ENCODE measurements around the gene ARID2. TPM values are rescaled to one million over a fixed set of nuclear protein-coding genes. Genes with fewer than 3 reads are reported as not detected.

ARID2 gene
- total RNA-seq, 1 donor = 21.0 TPM

GRCh38 chr12:45852508-45852907 lies 123.0 kb downstream of the ARID2 start:
- Histone ChIP-seq H4K20me1 (ENCODE audit: insufficient read depth, low read length) (no peaks in the 10 kb centered on the region), H3K27me3 (ENCODE audit: insufficient read depth, low read length) (no peaks in the 10 kb centered on the region), H3K4me1 (ENCODE audit: insufficient read depth, low read length) (no peaks in the 10 kb centered on the region), H3K4me2 (ENCODE audit: insufficient read depth, low read length) (no peak overlapping the region), H2AFZ (ENCODE audit: low read length) (no peak overlapping the region), H3K9me3 (ENCODE audit: low read depth, low read length) (no peaks in the 10 kb centered on the region), H3K36me3 (ENCODE audit: insufficient read depth, low read length) (peaks cover 36% of the 10 kb centered on the region), H3K27ac (ENCODE audit: low read depth, low read length) (no peak overlapping the region), H3K4me3 (ENCODE audit: insufficient read depth, low read length) (no peak overlapping the region), H3K79me2 (ENCODE audit: insufficient read depth, low read length) (no peaks in the 10 kb centered on the region)
- TF ChIP-seq, protein P1, sequence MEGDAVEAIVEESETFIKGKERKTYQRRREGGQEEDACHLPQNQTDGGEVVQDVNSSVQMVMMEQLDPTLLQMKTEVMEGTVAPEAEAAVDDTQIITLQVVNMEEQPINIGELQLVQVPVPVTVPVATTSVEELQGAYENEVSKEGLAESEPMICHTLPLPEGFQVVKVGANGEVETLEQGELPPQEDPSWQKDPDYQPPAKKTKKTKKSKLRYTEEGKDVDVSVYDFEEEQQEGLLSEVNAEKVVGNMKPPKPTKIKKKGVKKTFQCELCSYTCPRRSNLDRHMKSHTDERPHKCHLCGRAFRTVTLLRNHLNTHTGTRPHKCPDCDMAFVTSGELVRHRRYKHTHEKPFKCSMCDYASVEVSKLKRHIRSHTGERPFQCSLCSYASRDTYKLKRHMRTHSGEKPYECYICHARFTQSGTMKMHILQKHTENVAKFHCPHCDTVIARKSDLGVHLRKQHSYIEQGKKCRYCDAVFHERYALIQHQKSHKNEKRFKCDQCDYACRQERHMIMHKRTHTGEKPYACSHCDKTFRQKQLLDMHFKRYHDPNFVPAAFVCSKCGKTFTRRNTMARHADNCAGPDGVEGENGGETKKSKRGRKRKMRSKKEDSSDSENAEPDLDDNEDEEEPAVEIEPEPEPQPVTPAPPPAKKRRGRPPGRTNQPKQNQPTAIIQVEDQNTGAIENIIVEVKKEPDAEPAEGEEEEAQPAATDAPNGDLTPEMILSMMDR (IDR thresholded peaks at IDR 0.05; ENCODE audit: extremely low read depth, low read depth, low read length) = no peak
- no peak for DNase-seq (ENCODE audit: insufficient read length, low spot score, missing footprints)

DNA sequence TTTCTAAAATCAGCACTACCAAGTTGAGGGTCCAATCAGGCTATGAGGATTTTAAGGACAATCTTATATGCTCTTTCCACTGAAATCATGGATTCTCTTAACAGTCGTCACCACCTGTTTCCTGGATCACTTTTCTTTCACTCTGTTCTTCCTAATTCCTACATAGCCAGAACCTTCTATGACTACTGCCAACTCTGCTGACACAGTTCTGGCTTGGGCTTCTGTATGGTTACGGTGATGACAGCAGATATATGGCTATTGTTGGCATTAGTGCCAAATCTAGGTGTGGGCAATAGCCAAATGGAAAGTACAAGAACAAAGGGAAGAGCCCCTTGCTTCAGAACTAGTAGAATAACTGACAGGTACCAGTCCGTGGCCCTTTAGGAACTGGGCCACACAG lies 124.0 kb downstream of the ARID2 start:
- H3K4me3 ChIP-seq (ENCODE audit: insufficient read depth, low read length) = no peak overlapping the region
- no peaks in the 10 kb centered on the region for H3K9me3 ChIP-seq (ENCODE audit: low read depth, low read length)
- no peak for DNase-seq (ENCODE audit: insufficient read length, low spot score, missing footprints)
- no peak overlapping the region for H2AFZ ChIP-seq (ENCODE audit: low read length)
- H3K4me2 ChIP-seq (ENCODE audit: insufficient read depth, low read length) = no peak overlapping the region
- H3K27ac ChIP-seq (ENCODE audit: low read depth, low read length) = no peak overlapping the region
- no peaks in the 10 kb centered on the region for H4K20me1 ChIP-seq (ENCODE audit: insufficient read depth, low read length)
- H3K27me3 ChIP-seq (ENCODE audit: insufficient read depth, low read length) = no peaks in the 10 kb centered on the region
- TF ChIP-seq, protein P1 (IDR thresholded peaks at IDR 0.05; ENCODE audit: extremely low read depth, low read depth, low read length) = no peak
- peaks cover 36% of the 10 kb centered on the region for H3K36me3 ChIP-seq (ENCODE audit: insufficient read depth, low read length)
- no peaks in the 10 kb centered on the region for H3K4me1 ChIP-seq (ENCODE audit: insufficient read depth, low read length)
- H3K79me2 ChIP-seq (ENCODE audit: insufficient read depth, low read length) = no peaks in the 10 kb centered on the region

- no peaks in the 10 kb centered on the region for H4K20me1 ChIP-seq (ENCODE audit: insufficient read depth, low read length)
- H3K27ac ChIP-seq (ENCODE audit: low read depth, low read length) = no peak overlapping the region
- no peak overlapping the region for H3K4me2 ChIP-seq (ENCODE audit: insufficient read depth, low read length)
- H3K36me3 ChIP-seq (ENCODE audit: insufficient read depth, low read length) = peaks cover 5% of the 10 kb centered on the region
- TF ChIP-seq, protein P1 (IDR thresholded peaks at IDR 0.05; ENCODE audit: extremely low read depth, low read depth, low read length) = no peak
- DNase-seq (ENCODE audit: insufficient read length, low spot score, missing footprints) = no peak
- H3K9me3 ChIP-seq (ENCODE audit: low read depth, low read length) = no peaks in the 10 kb centered on the region
- H3K79me2 ChIP-seq (ENCODE audit: insufficient read depth, low read length) = no peaks in the 10 kb centered on the region
- no peaks in the 10 kb centered on the region for H3K4me1 ChIP-seq (ENCODE audit: insufficient read depth, low read length)
- H3K27me3 ChIP-seq (ENCODE audit: insufficient read depth, low read length) = no peaks in the 10 kb centered on the region
- H2AFZ ChIP-seq (ENCODE audit: low read length) = no peak overlapping the region
- no peak overlapping the region for H3K4me3 ChIP-seq (ENCODE audit: insufficient read depth, low read length)
Measured at GRCh38 chr12:45863332-45863731, 133.8 kb downstream of the ARID2 start.

DNA sequence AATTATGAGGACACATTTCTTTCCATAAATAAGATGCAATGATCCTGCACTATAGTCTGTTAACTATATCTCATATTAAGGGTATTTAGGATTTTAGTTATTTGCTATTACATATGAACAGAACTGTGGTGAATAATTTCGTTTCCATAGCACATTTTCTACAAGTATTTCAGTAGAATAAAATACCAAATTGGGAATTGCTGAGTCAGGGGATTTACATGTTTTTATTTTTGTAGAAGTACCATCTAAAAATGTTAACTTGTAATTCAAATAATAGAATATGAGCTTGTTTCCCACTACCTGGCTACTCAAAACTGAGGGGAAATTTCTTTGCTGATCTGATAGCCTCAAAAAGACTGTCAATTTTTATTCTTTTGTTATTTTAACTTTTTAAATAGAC lies 136.8 kb downstream of the ARID2 start:
- Histone ChIP-seq H3K4me1 (ENCODE audit: insufficient read depth, low read length) (no peaks in the 10 kb centered on the region), H3K9me3 (ENCODE audit: low read depth, low read length) (no peaks in the 10 kb centered on the region)

More for the DNA sequence above, 136.8 kb downstream of the ARID2 start:
- TF ChIP-seq, protein P1 (IDR thresholded peaks at IDR 0.05; ENCODE audit: extremely low read depth, low read depth, low read length) = no peak
- Histone ChIP-seq H3K36me3 (ENCODE audit: insufficient read depth, low read length) (peaks cover 5% of the 10 kb centered on the region), H4K20me1 (ENCODE audit: insufficient read depth, low read length) (no peaks in the 10 kb centered on the region), H3K4me2 (ENCODE audit: insufficient read depth, low read length) (no peak overlapping the region), H3K79me2 (ENCODE audit: insufficient read depth, low read length) (no peaks in the 10 kb centered on the region), H2AFZ (ENCODE audit: low read length) (no peak overlapping the region), H3K4me3 (ENCODE audit: insufficient read depth, low read length) (no peak overlapping the region), H3K27me3 (ENCODE audit: insufficient read depth, low read length) (no peaks in the 10 kb centered on the region), H3K27ac (ENCODE audit: low read depth, low read length) (no peak overlapping the region)
- DNase-seq (ENCODE audit: insufficient read length, low spot score, missing footprints) = no peak
